K562 (cell line): ENCODE results near the gene TMEM267. TPM values are rescaled to one million over a fixed set of nuclear protein-coding genes. Genes with fewer than 3 reads are reported as not detected.

Experiments
- ATAC-seq: fragments of 200-7000 bp; cut with Tn5 transposase; 3 replicates; pipeline ENCODE4 v1.9.1; 2020; ENCODE audit warnings: moderate library complexity
- BruUV-seq: library from RNA; stranded (reverse); fragments of 400-500 nt; replicated peaks from 2 replicates; lab custom pipeline; 2021; lab: Mats Ljungman, UMichigan
- CTCF ChIA-PET: fragments of 300-600 bp; formaldehyde crosslinking; extraction: SDS; loops from one replicate; lab custom pipeline; 2021; ENCODE audit warnings: low intra/inter-chr PET ratio; lab: Yijun Ruan, JAX
- POLR2A ChIA-PET: fragments of 300-600, 350-650 bp; sonication (Branson Sonifier 250); formaldehyde crosslinking; extraction: SDS; loops from one replicate; lab custom pipeline; 2021; ENCODE audit warnings: antibody characterized with exemption, inconsistent platforms; lab: Yijun Ruan, JAX
- DNase-seq, 4 experiments: peaks; one replicate each; pipeline versions ENCODE4 v3.0.0 to v3.0.0-alpha.2; 2011 to 2018; ENCODE audit warnings: low spot score in 3 of 4, mixed read lengths in 3 of 4; ENCODE audit errors: extremely low read depth in 1 of 4
- FAIRE-seq: peaks from 2 replicates; lab custom pipeline; 2011; peaks lifted over from hg19 to GRCh38; lab: Jason Lieb, UNC
- H2AFZ ChIP-seq: 2 replicates; pipeline ENCODE4 v1.6.0; 2011; ENCODE audit warnings: low read depth, low read length, control low read depth, inconsistent platforms
- H3K27ac ChIP-seq: fragments of 200-600 bp; 3 replicates; pipeline ENCODE4 v1.8.0; 2011; ENCODE audit warnings: low read depth, mild to moderate bottlenecking, control low read depth, inconsistent platforms, low read length, moderate library complexity, mixed read lengths; ENCODE audit errors: extremely low read depth
- H3K27me3 ChIP-seq, 2 experiments: fragments of 300-600 bp in 1 of 2; 2 replicates in 1 of 2; 3 replicates in 1 of 2; pipeline versions ENCODE4 v1.6.0 to v1.8.0; 2011; ENCODE audit warnings: inconsistent platforms in 2 of 2, low read length in 2 of 2, mild to moderate bottlenecking in 1 of 2, mixed read lengths in 1 of 2, moderate library complexity in 1 of 2; ENCODE audit not compliant: control insufficient read depth in 2 of 2, insufficient read depth in 2 of 2
- H3K36me3 ChIP-seq: fragments of 300-600 bp; 3 replicates; pipeline ENCODE4 v1.8.0; 2011; ENCODE audit warnings: mild to moderate bottlenecking, low read length, inconsistent platforms; ENCODE audit not compliant: control insufficient read depth, insufficient read depth
- H3K4me1 ChIP-seq, 2 experiments: fragments of 200-600 bp in 1 of 2; replicated peaks in 1 of 2; 2 replicates in 1 of 2; 3 replicates in 1 of 2; pipeline versions ENCODE4 v1.5.1 to v1.8.0; 2011; ENCODE audit warnings: inconsistent platforms in 2 of 2, low read length in 2 of 2, mild to moderate bottlenecking in 1 of 2, mixed read lengths in 1 of 2, moderate library complexity in 1 of 2; ENCODE audit not compliant: control insufficient read depth in 2 of 2, insufficient read depth in 2 of 2
- H3K4me2 ChIP-seq: 2 replicates; pipeline ENCODE4 v1.6.1; 2011; ENCODE audit warnings: low read length, control low read depth, inconsistent platforms, mixed read lengths; ENCODE audit not compliant: insufficient read depth
- H3K4me3 ChIP-seq: fragments of 200-600 bp; sonication (generic), shearing (Covaris generic); 2 replicates; pipeline ENCODE4 v1.5.1; 2016; ENCODE audit warnings: control low read depth, inconsistent platforms
- H3K79me2 ChIP-seq: fragments of 200-600 bp; 3 replicates; pipeline ENCODE4 v1.8.0; 2011; ENCODE audit warnings: low read length, inconsistent platforms; ENCODE audit not compliant: control insufficient read depth, insufficient read depth
- H3K9ac ChIP-seq, 2 experiments: 2 replicates each; pipeline versions ENCODE4 v1.6.0 to v1.6.1; 2011; ENCODE audit warnings: low read depth in 2 of 2, low read length in 2 of 2, control low read depth in 1 of 2, inconsistent platforms in 1 of 2, mild to moderate bottlenecking in 1 of 2, mixed read lengths in 1 of 2; ENCODE audit not compliant: insufficient read depth in 1 of 2
- H3K9me1 ChIP-seq: one replicate; pipeline ENCODE4 v1.6.0; 2011; ENCODE audit warnings: inconsistent platforms, mild to moderate bottlenecking, low read length, moderate library complexity; ENCODE audit not compliant: control insufficient read depth, insufficient read depth
- H3K9me3 ChIP-seq: replicated peaks from 2 replicates; pipeline ENCODE4 v1.5.1; 2011; ENCODE audit warnings: low read depth, low read length, inconsistent platforms; ENCODE audit not compliant: control insufficient read depth, insufficient read depth
- H4K20me1 ChIP-seq: replicated peaks from 2 replicates; pipeline ENCODE4 v1.6.1; 2011; ENCODE audit warnings: low read length, inconsistent platforms, mixed read lengths; ENCODE audit not compliant: control insufficient read depth, insufficient read depth
- ARHGAP35 ChIP-seq: fragments of 450-650 bp; IDR thresholded peaks from 2 replicates; pipeline ENCODE4 v1.6.1; 2018; ENCODE audit not compliant: partially characterized antibody
- BCL6 ChIP-seq: fragments of 250-450 bp; sonication (Bioruptor Pico); IDR thresholded peaks from 2 replicates; pipeline ENCODE4 v1.4.0; 2020
- CHD1 ChIP-seq: fragments of 200-600 bp; sonication (generic); IDR thresholded peaks from one replicate; pipeline ENCODE4 v1.6.1; 2012; ENCODE audit warnings: mild to moderate bottlenecking, moderate library complexity, low read length, inconsistent platforms
- CREB3 ChIP-seq: fragments of 450-650 bp; conservative IDR thresholded peaks from 2 replicates; pipeline ENCODE4 v1.6.1; 2016; ENCODE audit warnings: missing genetic modification characterization, low read depth, mild to moderate bottlenecking, missing compliant biosample characterization, moderate library complexity
- DMBX1 ChIP-seq: fragments of 250-450 bp; sonication (Bioruptor Pico); IDR thresholded peaks from 2 replicates; pipeline ENCODE4 v1.8.0; 2022; ENCODE audit warnings: inconsistent platforms, mild to moderate bottlenecking, moderate library complexity, borderline replicate concordance
- ESRRB ChIP-seq: fragments of 250-450 bp; sonication (Bioruptor Pico); IDR thresholded peaks from 2 replicates; pipeline ENCODE4 v1.5.0; 2020; ENCODE audit warnings: mild to moderate bottlenecking, moderate library complexity, borderline replicate concordance
- FUS ChIP-seq: fragments of 200-400 bp; formaldehyde crosslinking; optimal IDR thresholded peaks from 2 replicates; pipeline ENCODE3; 2017; ENCODE audit warnings: low read depth, low read length
- HNRNPUL1 ChIP-seq: fragments of 200-400 bp; formaldehyde crosslinking; IDR thresholded peaks from 2 replicates; pipeline ENCODE4 v1.6.1; 2017; ENCODE audit warnings: low read length
- KAT8 ChIP-seq: fragments of 450-650 bp; IDR thresholded peaks from 2 replicates; pipeline ENCODE4 v1.6.1; 2016; ENCODE audit warnings: low read depth, mild to moderate bottlenecking
- MAFK ChIP-seq: IDR thresholded peaks from 2 replicates; pipeline ENCODE4 v1.6.1; 2011; ENCODE audit warnings: low read length, improper control_type of control experiment
- NR2F6 ChIP-seq: fragments of 450-650 bp; formaldehyde crosslinking; IDR thresholded peaks from 2 replicates; pipeline ENCODE4 v1.4.0; 2020; ENCODE audit warnings: mild to moderate bottlenecking
- PTBP1 ChIP-seq: fragments of 200-400 bp; formaldehyde crosslinking; IDR thresholded peaks from 2 replicates; pipeline ENCODE4 v1.6.1; 2017; ENCODE audit warnings: low read depth, low read length
- RNF2 ChIP-seq: sonication (generic); IDR thresholded peaks from 2 replicates; pipeline ENCODE4 v1.6.1; 2016
- SMAD4 ChIP-seq: fragments of 250-450 bp; sonication (Bioruptor Pico); conservative IDR thresholded peaks from 2 replicates; pipeline ENCODE4 v1.8.0; 2021; ENCODE audit warnings: inconsistent platforms, mild to moderate bottlenecking, moderate library complexity
- SMARCE1 ChIP-seq: fragments of 450-650 bp; IDR thresholded peaks from 2 replicates; pipeline ENCODE4 v1.7.1; 2016; ENCODE audit warnings: mild to moderate bottlenecking
- SREBF1 ChIP-seq: fragments of 150-350 bp; IDR thresholded peaks from 2 replicates; pipeline ENCODE4 v1.6.1; 2014; ENCODE audit warnings: antibody characterized with exemption, low read depth, low read length, borderline replicate concordance
- TGIF2 ChIP-seq: sonication (generic); formaldehyde crosslinking; IDR thresholded peaks from 2 replicates; pipeline ENCODE4 v1.8.1; 2022; ENCODE audit warnings: mild to moderate bottlenecking, missing genetic modification reagents, moderate library complexity
- WHSC1 ChIP-seq: IDR thresholded peaks from one replicate; pipeline ENCODE4 v1.6.1; 2012; ENCODE audit warnings: low read length, control low read depth, inconsistent platforms
- ZBED1 ChIP-seq: IDR thresholded peaks from 2 replicates; pipeline ENCODE4 v1.6.1; 2014
- ZNF324 ChIP-seq: fragments of 250-450 bp; sonication (Bioruptor Pico); IDR thresholded peaks from 2 replicates; pipeline ENCODE4 v1.4.0; 2020; ENCODE audit warnings: mild to moderate bottlenecking
- ZNF347 ChIP-seq: fragments of 450-650 bp; formaldehyde crosslinking; IDR thresholded peaks from 2 replicates; pipeline ENCODE4 v1.4.0; 2020; ENCODE audit warnings: low read depth, mild to moderate bottlenecking, moderate library complexity
- ZNF707 ChIP-seq: fragments of 250-450 bp; sonication (Bioruptor Pico); conservative IDR thresholded peaks from 2 replicates; pipeline ENCODE4 v1.8.0; 2022; ENCODE audit warnings: inconsistent platforms, mild to moderate bottlenecking, moderate library complexity
- WGBS: fragments of 100-300 bp; shearing (Covaris generic); methylation state at CpG from one replicate; pipeline ENCODE4 v1.1.6; 2016; ENCODE audit warnings: low coverage, mixed read lengths; ENCODE audit not compliant: insufficient coverage; ENCODE audit errors: missing lambda C conversion rate; 5-methylcytosine and 5-hydroxymethylcytosine counted together
- in situ Hi-C: fragments of 300-500 bp; cut with MboI; formaldehyde crosslinking; loops from 4 replicates; pipeline ENCODE4 v1.15.0; 2018; ENCODE audit warnings: inconsistent platforms, mixed read lengths
- intact Hi-C: fragments of 100-400 bp; cut with micrococcal nuclease; formaldehyde crosslinking; loops from 2 replicates; pipeline ENCODE4 v1.14.2; 2022
- polyA plus RNA-seq, 8 experiments: library from polyadenylated mRNA; depleted of rRNA in 4 of 8; stranded (reverse) in 5 of 8; unstranded in 3 of 8; fragments of >200 nt; fragmentation: Nextera tagmentation in 2 of 8; fragmentation: Illumina TruSeq in 1 of 8; extraction: Ambion mirVana in 2 of 8; extraction: Trizol in 1 of 8; gene quantifications; 2 replicates each; pipeline versions ENCODE4 v1.2.1 to v1.2.3, GENCODE V29; 2011 to 2014; ENCODE audit warnings: inconsistent platforms in 1 of 8, missing spikeins in 1 of 8
- total RNA-seq, 7 experiments: library from RNA; depleted of rRNA in 6 of 7; stranded (reverse); fragments of >200 nt in 6 of 7; fragmentation: Illumina TruSeq in 2 of 7; extraction: Trizol in 2 of 7; gene quantifications; 2 replicates each; pipeline versions ENCODE4 v1.2.1 to v1.2.3, GENCODE V29; 2011 to 2021; ENCODE audit warnings: low replicate concordance in 1 of 7
- TF ChIP-seq, protein P1 (sequence below): sonication (generic); formaldehyde crosslinking; IDR thresholded peaks from 2 replicates; pipeline ENCODE4 v1.8.0; 2023; ENCODE audit warnings: mild to moderate bottlenecking, missing genetic modification reagents

TMEM267 gene
- total and polyA plus RNA-seq, 9 of the 15 experiments (the other 6 are each of a cell fraction or from before 2014, with no cell fraction given): 8.1 to 61.1 (median 17.8) TPM

GRCh38 chr5:43415935-43416802 lies 67.5 kb downstream of the TMEM267 start:
- H3K27me3 ChIP-seq: no peaks in the 10 kb centered on the region
- peak overlapping the region; percentile 11; the same call in 1 of the 2 replicates for H2AFZ ChIP-seq
- POLR2A ChIA-PET: interaction anchor here (0.6 to 1.8 kb wide), 8 partner anchors 10 to 1677 kb away, joined by 3 to 5 read pairs (median 3); partner anchors contain the start of gene TMEM267
- WGBS: 4% methylated on average over 3 of the region's 3 CpGs
- DNase-seq (peak; percentile 63 to 92 (median 78)), FAIRE-seq (peak; percentile 97), ATAC-seq (peak; percentile 95)
- no peaks in the 10 kb centered on the region for H3K9me3 ChIP-seq
- H3K4me1 ChIP-seq: peaks cover 14 to 20% of the 10 kb centered on the region in 2 experiments
- no peak overlapping the region for H3K9ac ChIP-seq
- in situ Hi-C loops: no loop called here
- H3K4me3 ChIP-seq: no peak overlapping the region
- H3K36me3 ChIP-seq: no peaks in the 10 kb centered on the region
- peak overlapping the region; percentile 9; the same call in 1 of the 3 replicates for H3K27ac ChIP-seq
- H3K4me2 ChIP-seq: peak overlapping the region; percentile 20; the same call in 1 of the 2 replicates
- intact Hi-C loops: loop anchor here (5.0 kb wide), 1 partner anchor 66 kb away; the partner anchor contains the start of gene TMEM267
- BruUV-seq: no TSS peak
- H3K9me1 ChIP-seq: peaks cover 5% of the 10 kb centered on the region
- H4K20me1 ChIP-seq: no peaks in the 10 kb centered on the region
- CTCF ChIA-PET: no interaction called here
- no peaks in the 10 kb centered on the region for H3K79me2 ChIP-seq
- TF ChIP-seq ZBED1 (no peak), TGIF2 (no peak), SREBF1 (no peak), BCL6 (CRISPR knock-in tag) (no peak), CHD1 (no peak), RNF2 (no peak; the same call in 1 of the 2 replicates), NR2F6 (CRISPR knock-in tag) (no peak), ZNF324 (CRISPR knock-in tag) (no peak), ARHGAP35 (no peak), MAFK (no peak), HNRNPUL1 (no peak), CREB3 (tag) (0 out of 2 replicates have a peak, but pooled peaks have one; percentile 55), ZNF347 (CRISPR knock-in tag) (no peak), ZNF707 (CRISPR knock-in tag) (no peak), SMARCE1 (peak; percentile 95), SMAD4 (CRISPR knock-in tag) (no peak), WHSC1 (no peak), ESRRB (no peak), KAT8 (no peak), DMBX1 (CRISPR knock-in tag) (no peak; the same call in 1 of the 2 replicates), PTBP1 (no peak), FUS (no peak)
- TF ChIP-seq, protein P1, sequence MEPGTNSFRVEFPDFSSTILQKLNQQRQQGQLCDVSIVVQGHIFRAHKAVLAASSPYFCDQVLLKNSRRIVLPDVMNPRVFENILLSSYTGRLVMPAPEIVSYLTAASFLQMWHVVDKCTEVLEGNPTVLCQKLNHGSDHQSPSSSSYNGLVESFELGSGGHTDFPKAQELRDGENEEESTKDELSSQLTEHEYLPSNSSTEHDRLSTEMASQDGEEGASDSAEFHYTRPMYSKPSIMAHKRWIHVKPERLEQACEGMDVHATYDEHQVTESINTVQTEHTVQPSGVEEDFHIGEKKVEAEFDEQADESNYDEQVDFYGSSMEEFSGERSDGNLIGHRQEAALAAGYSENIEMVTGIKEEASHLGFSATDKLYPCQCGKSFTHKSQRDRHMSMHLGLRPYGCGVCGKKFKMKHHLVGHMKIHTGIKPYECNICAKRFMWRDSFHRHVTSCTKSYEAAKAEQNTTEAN: no peak
